GM21381 (cell line): ENCODE measurements around the gene ROPN1B.
"Not testable (repeated sequence)": the region's sequence is repeated elsewhere in the genome, so short reads cannot be mapped to it uniquely, and the experiment has no call there.

ENCODE experiments used
- ATAC-seq: cut with Tn5 transposase; IDR thresholded peaks from one replicate; pipeline ENCODE4 v1.9.1; 2021; ENCODE audit warnings: mild to moderate bottlenecking, moderate library complexity; ENCODE audit not compliant: unreplicated experiment

ROPN1B gene

DNA sequence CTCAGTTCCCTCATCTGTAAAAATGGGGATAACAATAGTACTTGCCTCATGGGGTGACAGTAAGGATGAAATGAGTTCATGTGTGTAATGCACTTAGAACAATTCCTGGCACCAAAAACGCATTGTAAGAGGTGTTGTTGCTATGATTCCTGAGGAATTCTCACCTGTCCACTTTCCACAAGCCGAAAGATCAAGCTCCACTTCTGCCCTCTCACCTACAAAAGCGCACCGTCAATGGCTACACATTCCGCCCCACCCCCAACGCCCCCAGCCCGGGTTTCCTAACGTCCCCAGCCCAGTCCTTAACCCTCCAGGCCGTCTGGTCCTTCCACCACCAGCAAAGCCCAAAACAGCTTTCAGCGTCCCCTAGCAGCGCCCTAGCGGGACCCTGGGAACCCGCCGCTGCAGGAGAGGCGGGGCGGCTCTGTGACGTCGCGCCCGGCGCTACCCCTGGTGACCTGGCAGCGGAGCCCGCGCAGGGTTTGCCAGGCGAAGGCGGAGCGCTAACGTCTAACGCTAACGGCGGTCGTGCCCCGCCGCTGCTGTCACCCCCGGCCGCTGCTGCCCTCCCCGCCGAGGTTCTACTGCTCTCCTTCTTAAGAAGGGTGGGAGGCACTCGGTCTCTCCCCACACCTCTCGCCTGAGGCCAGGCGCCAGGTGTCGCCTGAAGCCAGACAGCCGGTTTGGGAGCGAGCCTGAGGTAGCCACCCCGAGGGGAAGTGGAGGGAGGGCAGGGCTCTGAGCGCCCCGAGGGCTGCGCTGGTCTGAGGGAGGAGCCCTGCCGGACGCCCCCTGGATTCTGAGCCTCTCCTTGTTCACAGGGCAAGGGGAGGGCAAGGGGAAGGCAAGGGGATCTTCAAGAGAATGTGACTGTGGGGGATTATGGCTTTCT lies at the start of gene ROPN1B:
ROPN1B (plus strand) TSS at position 478 of the 892 bp plus-strand sequence. CDS start 2,877 bp downstream, outside the sequence.
- not testable (repeated sequence) for ATAC-seq

DNA sequence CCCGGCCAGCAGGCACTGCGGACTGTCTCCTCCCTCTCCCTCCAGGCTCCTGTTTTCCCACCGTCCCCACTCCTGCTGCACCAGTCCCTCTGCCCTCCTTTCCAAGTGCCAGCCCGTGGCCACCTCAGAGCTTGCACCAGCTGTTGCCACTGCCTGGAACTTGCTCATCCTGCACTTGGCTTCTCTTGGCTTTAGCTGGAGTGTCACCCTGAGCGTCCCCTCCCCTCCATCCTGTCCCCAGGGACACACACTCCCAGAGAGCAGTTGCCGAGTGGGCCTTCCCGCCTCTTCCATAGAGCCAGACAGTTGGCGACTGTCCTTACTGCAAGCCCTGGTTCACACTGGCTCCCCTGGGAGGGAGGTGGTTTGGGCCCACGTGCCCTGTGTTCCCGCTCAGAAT lies 48.8 kb upstream of the ROPN1B start:
- ATAC-seq = not testable (repeated sequence)

DNA sequence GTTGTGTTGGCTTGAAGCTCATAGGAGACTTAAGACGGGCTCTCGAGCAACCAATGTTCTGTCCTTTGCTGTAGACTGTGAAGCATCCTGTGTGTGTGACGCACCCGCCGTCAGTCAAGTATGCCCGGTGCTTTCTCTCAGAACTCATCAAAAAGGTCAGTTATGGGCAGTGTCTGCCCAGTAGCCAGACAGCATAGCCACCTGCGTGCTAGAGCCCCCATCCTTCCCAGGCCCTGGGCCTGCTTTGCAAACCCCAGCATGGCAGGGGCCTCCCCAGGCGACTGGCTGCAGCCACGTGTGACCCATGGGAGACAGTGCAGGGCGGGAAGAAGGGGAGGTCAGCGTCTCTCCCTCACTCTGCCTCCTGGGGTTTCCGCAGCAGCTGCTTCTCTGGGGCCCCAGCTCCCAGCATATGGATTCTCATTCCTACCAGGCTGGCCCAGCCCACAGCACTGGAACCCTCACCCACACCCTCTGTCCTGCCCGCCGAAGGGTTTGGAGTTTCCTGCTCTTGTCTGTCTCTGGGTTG lies 48.2 kb upstream of the ROPN1B start:
- not testable (repeated sequence) for ATAC-seq

DNA sequence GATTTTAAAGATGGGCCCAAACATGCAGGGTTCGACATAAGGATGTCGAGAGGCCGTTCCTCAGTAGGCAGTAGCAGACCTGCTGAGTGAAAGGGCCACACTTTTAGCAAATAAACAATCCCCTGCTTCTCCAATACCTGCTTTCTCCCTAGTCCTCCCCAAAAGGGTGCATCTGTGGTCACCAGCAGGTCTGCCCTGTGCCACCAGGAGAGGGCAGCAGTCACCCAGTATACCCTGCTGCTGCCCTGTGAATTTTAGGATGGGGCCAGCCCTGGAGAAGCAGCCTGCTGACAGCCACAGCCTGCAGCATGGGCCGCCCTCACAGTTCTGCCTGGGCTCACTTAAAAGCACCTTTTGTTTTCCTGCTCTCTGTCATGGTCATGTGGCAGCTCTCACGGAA lies 47.3 kb upstream of the ROPN1B start:
- not testable (repeated sequence) for ATAC-seq

DNA sequence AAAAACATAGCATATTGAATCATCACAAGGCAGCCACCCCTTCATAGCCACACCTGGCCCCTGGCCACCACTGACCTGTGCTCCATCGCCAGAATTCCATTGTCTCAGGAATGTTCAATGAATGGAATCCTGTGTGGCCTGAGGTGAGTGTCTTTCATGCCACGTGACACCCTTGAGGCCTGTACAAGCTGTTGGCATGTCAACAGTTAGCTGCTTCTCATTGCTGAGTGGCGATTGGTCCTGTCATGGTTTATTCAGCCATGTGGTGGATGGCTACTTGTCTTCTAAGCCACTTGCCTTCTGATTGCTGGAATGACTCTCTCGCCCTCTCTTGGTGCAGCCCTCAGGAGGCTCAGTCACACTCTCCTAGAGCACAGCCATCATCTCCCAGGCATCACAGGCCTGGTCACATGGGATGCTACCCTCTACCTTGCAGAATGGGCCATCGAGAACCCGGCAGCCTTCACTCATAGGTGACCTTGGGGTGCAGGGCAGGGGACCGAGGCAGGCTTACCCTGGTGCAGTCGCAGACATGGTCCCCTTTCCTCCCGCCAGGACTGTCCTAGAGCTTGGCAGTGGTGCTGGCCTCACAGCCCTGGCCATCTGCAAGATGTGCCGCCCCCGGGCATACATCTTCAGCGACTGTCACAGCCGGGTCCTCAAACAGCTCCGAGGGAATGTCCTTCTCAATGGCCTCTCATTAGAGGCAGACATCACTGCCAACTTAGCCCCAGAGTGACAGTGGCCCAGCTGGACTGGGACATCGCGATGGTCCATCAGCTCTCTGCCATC lies 45.5 kb upstream of the ROPN1B start:
- ATAC-seq = not testable (repeated sequence)

DNA sequence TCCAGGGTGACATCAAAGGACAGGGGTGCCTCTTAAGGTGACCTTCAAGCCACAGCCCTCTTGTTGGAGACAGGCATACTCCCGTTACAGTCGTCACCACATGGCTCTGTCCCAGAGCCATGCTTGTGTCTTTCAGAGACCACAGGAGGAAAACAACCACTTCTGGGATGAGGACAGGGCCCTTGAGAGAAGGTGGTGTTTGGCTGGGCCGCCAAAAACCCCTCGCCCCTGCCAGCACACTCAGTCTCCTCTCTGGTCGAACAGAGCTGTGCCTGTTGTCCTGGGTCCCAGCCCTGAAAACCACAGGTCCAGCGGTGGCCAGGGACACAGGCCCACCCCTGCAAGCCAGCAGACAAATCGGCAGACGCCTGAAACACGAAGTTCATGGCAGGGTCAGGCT lies 44.7 kb upstream of the ROPN1B start:
- ATAC-seq = not testable (repeated sequence)

DNA sequence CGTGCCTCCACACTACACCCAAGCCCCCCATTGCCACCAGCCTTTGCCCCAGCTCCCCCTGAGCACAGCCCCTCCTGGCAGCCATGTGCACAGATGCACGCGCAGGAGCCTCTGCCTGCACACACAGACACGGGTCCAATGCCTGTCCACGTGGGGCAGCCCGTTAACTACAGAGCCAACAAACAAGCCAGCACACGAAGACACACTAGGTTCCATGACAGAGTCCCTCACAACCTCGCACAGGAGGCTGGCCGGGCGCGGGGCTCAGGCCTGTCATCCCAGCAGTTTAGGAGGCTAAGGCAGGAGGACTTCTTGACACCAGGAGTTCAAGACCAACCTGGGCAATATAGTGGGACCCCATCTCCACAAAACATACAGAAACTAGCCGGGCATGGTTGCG lies 43.3 kb upstream of the ROPN1B start:
- not testable (repeated sequence) for ATAC-seq

DNA sequence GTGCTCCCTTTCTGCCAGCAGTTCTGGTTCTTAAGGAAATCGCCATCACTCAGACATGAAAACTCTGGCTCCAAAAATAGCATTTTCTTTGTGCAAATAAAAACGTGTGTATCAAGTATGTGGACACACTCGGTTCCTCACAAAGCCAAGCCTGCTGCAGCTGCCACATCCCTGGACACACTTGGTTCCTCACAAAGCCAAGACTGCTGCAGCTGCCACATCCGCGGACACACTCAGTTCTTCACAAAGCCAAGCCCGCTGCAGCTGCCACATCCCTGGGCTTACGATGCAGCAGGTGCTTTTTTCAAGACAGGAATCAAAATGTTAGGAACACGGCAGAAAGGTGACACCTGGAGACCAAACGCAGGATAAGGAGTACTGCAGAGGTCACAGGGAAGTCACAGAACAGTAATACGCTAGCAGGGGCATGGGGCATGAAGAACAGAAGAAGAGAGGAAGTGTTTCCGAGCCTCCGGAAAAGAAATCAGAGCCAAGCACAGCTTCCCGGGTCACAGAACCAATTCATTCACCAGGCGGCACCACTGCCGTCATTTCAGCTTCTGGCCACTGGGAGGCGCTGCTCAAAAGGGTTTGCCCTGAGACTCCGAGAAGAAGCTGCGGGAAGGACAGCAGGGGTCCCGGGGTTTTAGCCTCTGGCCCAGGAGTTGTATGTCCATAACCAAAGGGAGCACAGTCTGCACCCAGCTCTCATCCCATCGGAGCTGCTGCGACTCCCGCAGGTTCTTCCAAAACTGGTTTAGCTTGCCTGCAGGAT lies 40.0 kb upstream of the ROPN1B start:
- ATAC-seq = not testable (repeated sequence)

DNA sequence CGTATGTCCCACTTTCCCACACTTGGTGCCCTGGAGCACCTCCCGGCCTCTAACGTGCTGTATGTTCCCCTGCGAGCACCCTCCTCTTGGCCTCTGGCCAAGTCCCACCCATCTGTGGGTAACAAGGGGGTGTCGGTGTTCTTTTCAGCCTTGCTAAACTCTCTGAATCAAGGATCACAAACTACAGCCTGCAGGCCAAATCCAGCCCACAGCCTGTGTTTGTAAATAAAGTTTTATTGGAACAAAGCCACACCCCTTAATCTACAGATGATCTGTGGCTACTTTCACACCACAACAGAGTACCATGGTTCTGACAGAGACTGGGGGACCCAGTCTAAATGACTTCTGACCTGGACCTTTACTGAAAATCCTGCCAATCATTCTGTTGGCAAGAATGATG lies 39.2 kb upstream of the ROPN1B start:
- ATAC-seq = not testable (repeated sequence)

DNA sequence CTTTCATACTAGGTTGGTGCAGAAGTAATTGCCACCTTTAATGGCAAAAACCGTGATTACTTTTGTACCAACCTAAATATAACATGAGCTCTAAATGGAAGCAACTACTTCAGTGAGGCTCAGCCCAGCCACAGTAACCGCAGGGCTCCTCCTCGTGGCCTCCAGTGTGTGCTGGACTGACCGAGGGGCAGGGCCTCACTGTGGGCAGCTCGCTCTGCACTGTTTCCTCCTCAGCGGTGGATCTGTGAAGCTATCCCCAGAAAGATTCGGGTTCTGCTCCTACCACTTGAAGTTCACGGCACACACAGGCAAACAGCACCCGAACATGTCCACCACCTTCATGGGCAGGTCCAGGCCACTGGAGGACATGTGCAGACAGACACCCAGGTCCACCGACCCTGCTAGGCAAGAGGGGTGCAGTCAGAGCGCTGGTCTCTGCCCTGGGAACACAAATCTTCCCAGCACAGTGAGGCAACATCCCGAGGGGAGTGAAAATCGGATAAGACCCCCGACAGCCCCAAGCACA lies 37.6 kb upstream of the ROPN1B start:
- not testable (repeated sequence) for ATAC-seq

DNA sequence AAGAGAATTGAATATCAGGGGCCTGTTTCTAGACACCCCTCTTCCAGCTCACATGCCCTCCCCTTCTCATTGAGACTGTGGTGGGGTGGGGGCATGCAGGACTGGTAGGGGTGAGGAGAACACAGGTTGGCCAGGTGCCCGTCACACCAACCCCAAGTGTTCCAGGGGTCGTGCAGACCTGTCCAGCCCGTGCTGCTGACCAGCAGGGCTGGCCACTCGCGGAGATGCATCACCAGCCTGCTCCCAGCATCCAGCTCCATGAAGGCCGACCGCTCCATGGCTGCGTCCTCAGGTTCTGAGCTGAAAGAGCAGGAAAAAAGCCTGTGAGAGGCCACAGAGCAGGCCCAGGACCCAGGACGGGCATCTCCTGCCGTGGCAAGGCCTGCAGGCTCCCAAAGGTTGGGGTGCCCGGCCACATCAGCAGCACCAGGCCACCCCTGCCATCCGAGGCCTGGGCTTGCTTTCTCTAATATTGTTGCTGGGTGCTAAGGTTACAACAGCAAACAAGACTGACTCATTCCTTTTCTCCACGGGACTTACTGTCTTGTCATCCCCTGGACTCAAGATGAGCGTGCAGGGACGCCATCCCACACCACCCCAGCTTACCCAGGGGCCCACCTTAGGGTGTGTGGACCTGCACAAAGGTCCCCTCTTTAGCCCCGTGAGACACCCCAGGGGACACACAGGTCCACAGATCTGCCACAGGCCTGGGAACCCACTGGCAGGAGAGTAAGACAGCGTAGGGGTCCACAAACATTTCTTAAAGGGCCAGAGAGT lies 35.4 kb upstream of the ROPN1B start:
- ATAC-seq = not testable (repeated sequence)

DNA sequence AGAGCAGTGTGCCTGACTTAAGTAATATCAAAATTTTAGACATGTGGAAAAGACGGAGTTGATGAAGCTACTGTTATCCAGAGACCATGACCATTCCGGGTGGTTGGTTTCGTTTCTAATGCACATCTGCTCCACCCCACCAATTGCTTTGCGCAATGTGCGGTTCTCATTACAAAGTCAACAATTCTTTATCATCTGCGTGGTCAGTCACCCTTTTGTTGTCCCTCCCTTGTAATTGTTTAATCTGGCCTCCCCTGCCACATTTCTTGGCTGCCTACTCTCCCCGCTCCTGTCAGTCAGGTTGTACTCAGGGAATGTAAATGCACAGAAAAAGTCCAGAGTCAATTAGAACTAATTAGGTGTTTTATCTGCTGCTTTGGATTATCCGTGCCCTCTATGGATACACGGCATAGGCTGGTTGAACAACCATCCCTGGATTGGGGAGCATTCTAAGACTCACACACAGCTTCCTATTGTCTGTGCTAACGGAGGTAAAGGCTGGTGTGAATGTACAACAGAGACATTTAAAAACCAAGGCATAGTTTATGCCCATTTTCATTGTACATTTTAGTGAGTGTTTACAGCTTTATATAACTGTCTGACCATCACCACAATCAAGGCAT lies 33.6 kb upstream of the ROPN1B start:
- ATAC-seq = not testable (repeated sequence)

DNA sequence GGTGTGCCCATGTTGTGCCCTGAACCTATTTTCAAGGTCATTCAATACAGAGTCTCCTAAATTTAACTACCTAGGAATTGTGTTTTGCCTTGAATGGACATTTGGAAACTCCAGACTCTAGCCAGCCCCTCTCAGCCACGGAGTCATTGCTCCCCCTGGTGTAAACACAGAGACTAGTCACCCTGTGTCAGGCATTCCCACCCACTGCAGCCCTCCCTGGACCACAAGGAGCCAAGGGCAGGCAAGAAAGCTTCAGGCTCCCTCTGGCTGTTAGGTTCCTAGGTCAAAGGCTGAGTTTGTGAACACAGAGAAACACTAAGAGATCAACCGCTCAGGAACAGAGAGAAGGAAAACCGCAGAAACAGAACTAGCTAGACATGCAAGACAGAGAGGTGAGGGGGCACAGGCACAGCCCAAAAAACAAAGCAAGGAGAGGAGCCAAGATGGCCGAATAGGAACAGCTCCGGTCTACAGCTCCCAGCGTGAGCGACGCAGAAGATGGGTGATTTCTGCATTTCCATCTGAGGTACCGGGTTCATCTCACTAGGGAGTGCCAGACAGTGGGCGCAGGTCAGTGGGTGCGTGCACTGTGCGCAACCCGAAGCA lies 32.7 kb upstream of the ROPN1B start:
- not testable (repeated sequence) for ATAC-seq

DNA sequence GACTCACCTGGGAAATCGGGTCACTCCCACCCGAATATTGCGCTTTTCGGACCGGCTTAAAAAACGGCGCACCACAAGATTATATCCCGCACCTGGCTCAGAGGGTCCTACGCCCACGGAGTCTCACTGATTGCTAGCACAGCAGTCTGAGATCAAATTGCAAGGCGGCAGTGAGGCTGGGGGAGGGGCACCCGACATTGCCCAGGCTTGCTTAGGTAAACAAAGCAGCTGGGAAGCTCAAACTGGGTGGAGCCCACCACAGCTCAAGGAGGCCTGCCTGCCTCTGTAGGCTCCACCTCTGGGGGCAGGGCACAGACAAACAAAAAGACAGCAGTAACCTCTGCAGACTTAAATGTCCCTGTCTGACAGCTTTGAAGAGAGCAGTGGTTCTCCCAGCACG lies 32.1 kb upstream of the ROPN1B start:
- not testable (repeated sequence) for ATAC-seq

DNA sequence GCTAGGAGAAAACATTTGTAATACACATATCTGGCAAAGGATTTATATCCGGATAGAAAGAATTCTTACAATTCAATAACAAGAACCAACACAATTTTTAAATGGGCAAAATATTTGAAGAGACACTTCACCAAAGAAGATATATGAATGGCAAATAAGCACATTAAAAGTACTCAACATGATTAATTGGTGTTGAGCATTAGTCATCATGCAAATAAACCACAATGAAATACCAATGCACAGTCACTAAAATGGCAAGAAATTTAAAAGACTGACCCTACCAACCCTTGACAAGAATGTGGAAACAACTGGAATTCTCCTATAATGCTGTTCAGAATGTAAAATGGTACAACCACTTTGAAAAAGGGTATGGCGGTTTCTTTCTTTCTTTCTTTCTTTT lies 21.2 kb upstream of the ROPN1B start:
- not testable (repeated sequence) for ATAC-seq

DNA sequence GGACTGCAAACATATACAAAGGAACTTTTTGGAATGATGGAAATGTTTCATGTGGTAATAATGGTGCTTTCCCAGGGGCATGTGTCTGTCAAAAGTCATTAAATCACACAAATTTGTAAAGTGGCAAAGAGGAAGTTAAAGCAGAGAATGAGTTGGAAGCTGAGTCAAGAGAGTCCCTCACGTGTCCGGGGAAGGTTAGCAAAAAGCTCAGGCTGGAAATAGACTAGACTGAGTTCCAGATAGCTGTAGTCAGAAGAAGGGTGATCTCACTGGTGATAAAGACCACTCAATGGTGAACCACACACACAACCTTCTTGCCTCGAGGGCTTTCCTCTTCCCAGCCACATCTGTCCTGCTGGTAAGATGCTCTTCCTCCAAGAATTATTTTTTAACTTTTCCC lies 20.1 kb upstream of the ROPN1B start:
- not testable (repeated sequence) for ATAC-seq

DNA sequence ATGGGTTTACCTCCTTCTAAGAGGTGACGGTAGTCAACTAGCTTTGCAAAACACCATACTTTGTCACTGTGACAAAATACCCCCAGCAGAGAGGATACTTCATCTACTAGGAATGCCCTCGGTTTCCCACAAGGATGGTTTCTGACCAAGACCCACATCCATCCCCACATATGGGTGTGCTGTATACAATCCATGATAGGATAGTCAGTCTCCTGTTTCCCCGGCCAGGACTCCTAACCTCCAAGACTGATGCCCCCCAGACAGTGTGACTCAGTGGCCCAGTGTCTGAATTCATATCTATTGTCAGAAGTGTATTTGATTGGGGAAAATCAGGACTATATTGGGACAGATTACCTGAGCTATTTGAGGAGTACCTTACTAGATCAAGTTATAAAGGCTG lies 17.8 kb upstream of the ROPN1B start:
- not testable (repeated sequence) for ATAC-seq

DNA sequence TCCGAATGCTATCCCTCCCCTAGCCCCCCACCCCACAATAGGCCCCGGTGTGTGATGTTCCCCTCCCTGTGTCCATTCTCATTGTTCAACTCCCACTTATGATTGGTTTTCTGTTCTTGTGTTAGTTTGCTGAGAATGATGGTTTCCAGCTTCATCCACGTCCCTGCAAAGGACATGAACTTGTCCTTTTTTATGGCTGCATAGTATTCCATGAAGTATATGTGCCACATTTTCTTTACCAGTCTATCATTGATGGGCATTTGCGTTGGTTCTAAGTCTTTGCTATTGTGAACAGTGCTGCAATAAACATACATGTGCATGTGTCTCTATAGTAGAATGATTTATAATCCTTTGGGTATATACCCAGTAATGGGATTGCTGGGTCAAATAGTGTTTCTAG lies 12.0 kb upstream of the ROPN1B start:
- not testable (repeated sequence) for ATAC-seq
